GM21526 (cell line): ENCODE measurements around the gene ARHGAP36.

Experiments used
- ATAC-seq: cut with Tn5 transposase; IDR thresholded peaks from one replicate; pipeline ENCODE4 v1.9.1; 2021; ENCODE audit warnings: moderate library complexity; ENCODE audit not compliant: unreplicated experiment, low FRiP score

Gene ARHGAP36

GRCh38 chrX:131058136-131058868 lies at the start of gene ARHGAP36:
Gene ARHGAP36, plus strand, starts transcription at chrX:131058346. Its CDS starts 23,320 bp downstream, at chrX:131081666.
- no peak for ATAC-seq

- ATAC-seq, result no peak
Measured at GRCh38 chrX:131010186-131010585, 48.0 kb upstream of the ARHGAP36 start.

GRCh38 chrX:131025336-131025735 lies 32.8 kb upstream of the ARHGAP36 start:
- ATAC-seq, result no peak

GRCh38 chrX:131032354-131033230 lies 25.6 kb upstream of the ARHGAP36 start:
- ATAC-seq, result no peak

- no peak for ATAC-seq
Measured at GRCh38 chrX:131034063-131034462, 24.1 kb upstream of the ARHGAP36 start.

GRCh38 chrX:131040781-131041180 lies 17.4 kb upstream of the ARHGAP36 start:
- ATAC-seq, result no peak

- ATAC-seq, result no peak
Measured at GRCh38 chrX:131041667-131042066, 16.5 kb upstream of the ARHGAP36 start.

- ATAC-seq, result no peak
Measured at GRCh38 chrX:131045726-131046125, 12.4 kb upstream of the ARHGAP36 start.

- ATAC-seq, result no peak
Measured at GRCh38 chrX:131046596-131046995, 11.6 kb upstream of the ARHGAP36 start.

GRCh38 chrX:131047180-131047579 lies 11.0 kb upstream of the ARHGAP36 start:
- no peak for ATAC-seq

GRCh38 chrX:131053076-131053475 lies 5.1 kb upstream of the ARHGAP36 start:
- ATAC-seq, result no peak

- no peak for ATAC-seq
Measured at GRCh38 chrX:131054906-131055305, 3.2 kb upstream of the ARHGAP36 start.

GRCh38 chrX:131057706-131058105 lies 440 bp upstream of the ARHGAP36 start:
- no peak for ATAC-seq

GRCh38 chrX:131059246-131059645 lies 1.1 kb downstream of the ARHGAP36 start:
- ATAC-seq, result no peak

- no peak for ATAC-seq
Measured at GRCh38 chrX:131060147-131060546, 2.0 kb downstream of the ARHGAP36 start.

GRCh38 chrX:131061306-131061705 lies 3.2 kb downstream of the ARHGAP36 start:
- ATAC-seq, result no peak

- no peak for ATAC-seq
Measured at GRCh38 chrX:131063613-131064012, 5.5 kb downstream of the ARHGAP36 start.

- ATAC-seq, result no peak
Measured at GRCh38 chrX:131066237-131066636, 8.1 kb downstream of the ARHGAP36 start.

- no peak for ATAC-seq
Measured at GRCh38 chrX:131067216-131067615, 9.1 kb downstream of the ARHGAP36 start.

- ATAC-seq, result no peak
Measured at GRCh38 chrX:131067846-131068745, 9.9 kb downstream of the ARHGAP36 start.
